ENCODE results near the gene F8A1.
A peak's percentile ranks its signal among the peaks of the same experiment; 100 is the strongest.
"Not testable (repeated sequence)": the region's sequence is repeated elsewhere in the genome, so short reads cannot be mapped to it uniquely, and the experiment has no call there.

The F8A1 gene

DNA sequence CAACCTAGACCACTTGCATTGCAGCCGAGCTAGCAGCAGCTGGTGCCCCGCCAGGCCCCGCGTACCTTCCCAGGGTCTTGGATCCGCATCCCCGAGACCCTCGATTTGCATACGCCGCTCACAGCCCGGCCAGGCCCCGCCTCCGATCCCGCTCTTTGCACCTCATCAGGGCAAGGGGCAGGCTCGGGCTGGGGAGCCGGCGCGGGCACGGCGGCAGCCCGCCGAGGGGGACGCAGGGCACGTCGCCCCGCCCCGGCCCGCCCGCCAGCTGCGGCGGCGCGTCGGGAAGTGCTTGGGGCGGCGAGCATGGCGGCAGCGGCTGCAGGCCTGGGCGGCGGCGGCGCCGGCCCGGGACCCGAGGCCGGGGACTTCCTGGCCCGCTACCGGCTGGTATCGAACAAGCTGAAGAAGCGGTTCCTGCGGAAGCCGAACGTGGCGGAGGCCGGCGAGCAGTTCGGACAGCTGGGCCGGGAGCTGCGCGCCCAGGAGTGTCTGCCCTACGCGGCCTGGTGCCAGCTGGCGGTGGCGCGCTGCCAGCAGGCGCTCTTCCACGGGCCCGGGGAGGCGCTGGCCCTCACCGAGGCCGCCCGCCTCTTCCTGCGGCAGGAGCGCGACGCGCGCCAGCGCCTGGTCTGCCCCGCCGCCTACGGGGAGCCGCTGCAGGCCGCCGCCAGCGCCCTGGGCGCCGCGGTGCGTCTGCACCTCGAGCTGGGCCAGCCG is at the start of gene F8A1:
Gene F8A1, plus strand, starts transcription at position 287 of the 720 bp plus-strand sequence. Its CDS starts 20 bp downstream, at position 307.
- H3K27ac ChIP-seq, result not testable (repeated sequence)

GRCh38 chrX:154840856-154841255 is 45.3 kb upstream of the F8A1 start:
- TF ChIP-seq ZFX (IDR thresholded peaks at IDR 0.05; ENCODE audit: borderline replicate concordance), result no peak
- TF ChIP-seq, protein P1, sequence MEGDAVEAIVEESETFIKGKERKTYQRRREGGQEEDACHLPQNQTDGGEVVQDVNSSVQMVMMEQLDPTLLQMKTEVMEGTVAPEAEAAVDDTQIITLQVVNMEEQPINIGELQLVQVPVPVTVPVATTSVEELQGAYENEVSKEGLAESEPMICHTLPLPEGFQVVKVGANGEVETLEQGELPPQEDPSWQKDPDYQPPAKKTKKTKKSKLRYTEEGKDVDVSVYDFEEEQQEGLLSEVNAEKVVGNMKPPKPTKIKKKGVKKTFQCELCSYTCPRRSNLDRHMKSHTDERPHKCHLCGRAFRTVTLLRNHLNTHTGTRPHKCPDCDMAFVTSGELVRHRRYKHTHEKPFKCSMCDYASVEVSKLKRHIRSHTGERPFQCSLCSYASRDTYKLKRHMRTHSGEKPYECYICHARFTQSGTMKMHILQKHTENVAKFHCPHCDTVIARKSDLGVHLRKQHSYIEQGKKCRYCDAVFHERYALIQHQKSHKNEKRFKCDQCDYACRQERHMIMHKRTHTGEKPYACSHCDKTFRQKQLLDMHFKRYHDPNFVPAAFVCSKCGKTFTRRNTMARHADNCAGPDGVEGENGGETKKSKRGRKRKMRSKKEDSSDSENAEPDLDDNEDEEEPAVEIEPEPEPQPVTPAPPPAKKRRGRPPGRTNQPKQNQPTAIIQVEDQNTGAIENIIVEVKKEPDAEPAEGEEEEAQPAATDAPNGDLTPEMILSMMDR (IDR thresholded peaks at IDR 0.05), result peak; percentile 64
- H3K27ac ChIP-seq, result no peak overlapping the region

DNA sequence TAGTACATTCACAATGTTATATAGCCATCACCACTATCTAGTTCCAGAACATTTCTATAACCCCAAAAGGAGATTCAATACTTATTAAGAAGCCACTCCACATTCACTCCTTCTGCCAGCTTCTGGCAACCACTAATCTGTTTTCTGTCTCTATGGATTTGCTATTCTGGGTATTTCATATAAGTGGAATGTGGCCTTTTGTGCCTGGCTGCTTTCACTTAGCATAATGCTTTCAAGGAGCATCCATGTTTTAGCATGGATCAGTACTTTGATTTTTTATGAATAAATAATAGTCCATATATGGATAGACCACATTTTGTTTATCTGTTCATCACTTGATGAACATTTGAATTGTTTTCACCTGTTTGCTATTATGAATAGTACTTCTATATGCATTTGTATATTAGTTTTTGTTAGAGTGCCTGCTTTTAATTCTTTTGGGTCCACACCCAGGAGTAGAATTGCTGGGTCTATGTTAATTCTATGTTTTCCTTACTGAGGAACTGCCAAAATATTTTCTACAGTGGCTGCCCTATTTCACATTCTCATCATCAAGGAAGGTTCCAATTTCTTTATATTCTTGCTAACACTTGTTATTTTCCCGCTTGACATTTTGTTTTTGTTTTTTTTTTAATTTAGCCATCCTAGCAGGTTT is 35.1 kb upstream of the F8A1 start:
- H3K27ac ChIP-seq, result no peak overlapping the region
- TF ChIP-seq, protein P1 (IDR thresholded peaks at IDR 0.05), result no peak
- TF ChIP-seq ZFX (IDR thresholded peaks at IDR 0.05; ENCODE audit: borderline replicate concordance), result no peak

- no peak overlapping the region for H3K27ac ChIP-seq
- no peak for TF ChIP-seq ZFX (IDR thresholded peaks at IDR 0.05; ENCODE audit: borderline replicate concordance)
- TF ChIP-seq, protein P1 (IDR thresholded peaks at IDR 0.05), result no peak
Observed at GRCh38 chrX:154855256-154855655, 30.9 kb upstream of the F8A1 start.

- not testable (repeated sequence) for H3K27ac ChIP-seq
Observed at GRCh38 chrX:154868522-154868921, 17.6 kb upstream of the F8A1 start.

DNA sequence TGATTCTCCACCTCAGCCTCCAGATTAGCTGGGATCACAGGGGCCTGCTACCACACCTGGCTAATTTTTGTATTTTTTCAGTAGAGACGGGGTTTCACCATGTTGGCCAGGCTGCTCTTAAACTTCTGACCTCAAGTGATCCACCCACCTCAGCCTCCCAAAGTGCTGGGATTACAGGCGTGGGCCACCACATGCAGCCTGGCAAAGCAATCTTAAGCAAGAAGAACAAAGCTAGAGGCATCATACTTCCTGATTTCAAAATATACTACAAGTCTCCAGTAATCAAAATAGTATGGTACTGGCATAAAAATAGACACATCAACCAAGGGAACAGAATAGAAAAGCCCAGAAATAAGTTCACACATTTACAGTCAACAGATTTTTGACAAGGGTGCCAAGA is 12.8 kb upstream of the F8A1 start:
- H3K27ac ChIP-seq, result no peak overlapping the region

GRCh38 chrX:154884069-154884468 is 2.1 kb upstream of the F8A1 start:
- not testable (repeated sequence) for H3K27ac ChIP-seq

More for the DNA sequence above, 12.8 kb upstream of the F8A1 start:
- TF ChIP-seq ZFX (IDR thresholded peaks at IDR 0.05; ENCODE audit: borderline replicate concordance), result no peak
- TF ChIP-seq, protein P1 (IDR thresholded peaks at IDR 0.05), result no peak

DNA sequence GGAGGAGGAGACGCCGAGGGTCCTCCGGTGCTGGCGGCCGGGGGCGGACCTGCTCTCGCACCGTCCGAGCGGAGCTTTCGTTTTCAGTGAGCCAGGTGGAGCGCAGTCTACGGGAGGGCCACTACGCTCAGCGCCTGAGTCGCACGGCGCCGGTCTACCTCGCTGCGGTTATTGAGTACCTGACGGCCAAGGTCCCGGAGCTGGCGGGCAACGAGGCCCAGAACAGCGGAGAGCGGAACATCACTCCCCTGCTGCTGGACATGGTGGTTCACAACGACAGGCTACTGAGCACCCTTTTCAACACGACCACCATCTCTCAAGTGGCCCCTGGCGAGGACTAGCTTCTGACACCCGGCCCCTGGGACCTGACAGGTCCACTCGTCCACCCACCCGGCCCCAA is 1.1 kb upstream of the F8A1 start:
- H3K27ac ChIP-seq, result not testable (repeated sequence)

- H3K27ac ChIP-seq, result not testable (repeated sequence)
Observed at GRCh38 chrX:154885549-154885948, 606 bp upstream of the F8A1 start.

GRCh38 chrX:154886789-154887221 is 650 bp downstream of the F8A1 start:
- not testable (repeated sequence) for H3K27ac ChIP-seq
